Mesendoderm (in vitro differentiated cells): ENCODE results near the gene TBL1X.

ENCODE experiments used
- DNase-seq: peaks from one replicate; pipeline ENCODE4 v3.0.0; 2013
- H2AK5ac ChIP-seq: 2 replicates; pipeline ENCODE4 v1.6.1; 2013; ENCODE audit warnings: low read length, inconsistent platforms
- H2BK120ac ChIP-seq: 2 replicates; pipeline ENCODE4 v1.6.1; 2013; ENCODE audit warnings: low read depth, mild to moderate bottlenecking, low read length, moderate library complexity, mixed read lengths
- H2BK15ac ChIP-seq: replicated peaks from 2 replicates; pipeline ENCODE4 v1.6.1; 2013; ENCODE audit warnings: low read depth, mild to moderate bottlenecking, moderate library complexity
- H2BK5ac ChIP-seq: 2 replicates; pipeline ENCODE4 v1.6.1; 2013; ENCODE audit warnings: low read length, inconsistent platforms
- H3K18ac ChIP-seq: 2 replicates; pipeline ENCODE4 v1.6.1; 2013; ENCODE audit warnings: mild to moderate bottlenecking, low read length, mixed read lengths
- H3K23ac ChIP-seq: one replicate; pipeline ENCODE4 v1.6.1; 2013; ENCODE audit warnings: low read length
- H3K27ac ChIP-seq: 2 replicates; pipeline ENCODE4 v1.5.1; 2013; ENCODE audit warnings: low read depth, mild to moderate bottlenecking, inconsistent platforms, low read length, moderate library complexity
- H3K27me3 ChIP-seq: 2 replicates; pipeline ENCODE4 v1.6.1; 2013; ENCODE audit warnings: low read length, control low read depth, mild to moderate bottlenecking, inconsistent platforms; ENCODE audit not compliant: insufficient read depth, poor library complexity
- H3K36me3 ChIP-seq: 2 replicates; pipeline ENCODE4 v1.6.1; 2013; ENCODE audit warnings: low read length, inconsistent platforms; ENCODE audit not compliant: control insufficient read depth, insufficient read depth
- H3K4ac ChIP-seq: one replicate; pipeline ENCODE4 v1.6.1; 2013; ENCODE audit warnings: low read depth, mild to moderate bottlenecking, low read length, moderate library complexity
- H3K4me1 ChIP-seq: 2 replicates; pipeline ENCODE4 v1.6.1; 2013; ENCODE audit warnings: low read depth, low read length, inconsistent platforms; ENCODE audit not compliant: control insufficient read depth
- H3K4me2 ChIP-seq: 2 replicates; pipeline ENCODE4 v1.6.1; 2013; ENCODE audit warnings: low read length
- H3K4me3 ChIP-seq: 2 replicates; pipeline ENCODE4 v1.5.1; 2013; ENCODE audit warnings: mild to moderate bottlenecking, low read length
- H3K56ac ChIP-seq: one replicate; pipeline ENCODE4 v1.6.1; 2013; ENCODE audit warnings: low read length
- H3K79me1 ChIP-seq: 2 replicates; pipeline ENCODE4 v1.6.1; 2013; ENCODE audit warnings: low read length, inconsistent platforms
- H3K79me2 ChIP-seq: 2 replicates; pipeline ENCODE4 v1.6.1; 2013; ENCODE audit warnings: mild to moderate bottlenecking, low read length; ENCODE audit not compliant: control insufficient read depth, insufficient read depth
- H3K9ac ChIP-seq: 2 replicates; pipeline ENCODE4 v1.6.1; 2013; ENCODE audit warnings: low read length, inconsistent platforms
- H4K5ac ChIP-seq: one replicate; pipeline ENCODE4 v1.6.1; 2013; ENCODE audit warnings: low read length
- H4K8ac ChIP-seq: one replicate; pipeline ENCODE4 v1.6.1; 2013; ENCODE audit warnings: low read depth, mild to moderate bottlenecking, control low read depth, low read length, moderate library complexity
- WGBS: extraction: QIAGEN DNeasy Blood & Tissue Kit; methylation state at CpG from one replicate; pipeline ENCODE4 v1.1.7; 2013; ENCODE audit warnings: low lambda C conversion rate, missing lambda C conversion rate; ENCODE audit not compliant: insufficient coverage; ENCODE audit errors: extremely low coverage; 5-methylcytosine and 5-hydroxymethylcytosine counted together

The TBL1X gene

GRCh38 chrX:9724711-9725110, 259.9 kb downstream of the TBL1X start:
- Histone ChIP-seq H4K5ac (no peak overlapping the region), H3K18ac (no peak overlapping the region), H3K4me3 (no peak overlapping the region), H3K79me2 (no peaks in the 10 kb centered on the region), H3K9ac (no peak overlapping the region), H3K27me3 (no peaks in the 10 kb centered on the region), H2BK5ac (no peak overlapping the region), H3K27ac (no peak overlapping the region), H3K56ac (no peak overlapping the region), H3K23ac (no peak overlapping the region), H3K4me2 (no peak overlapping the region), H4K8ac (no peak overlapping the region), H3K36me3 (peaks cover 1% of the 10 kb centered on the region), H2BK120ac (no peak overlapping the region), H2AK5ac (no peak overlapping the region), H3K4ac (no peak overlapping the region), H3K4me1 (no peaks in the 10 kb centered on the region), H3K79me1 (no peaks in the 10 kb centered on the region), H2BK15ac (no peak overlapping the region)
- no peak for DNase-seq
- WGBS = no CpG with 5 or more reads among the region's 2 CpGs

GRCh38 chrX:9728261-9728660, 263.4 kb downstream of the TBL1X start:
- Histone ChIP-seq H3K56ac (no peak overlapping the region), H3K9ac (no peak overlapping the region), H3K23ac (no peak overlapping the region), H3K4me1 (no peaks in the 10 kb centered on the region), H4K8ac (no peak overlapping the region), H3K79me1 (no peaks in the 10 kb centered on the region), H3K27ac (no peak overlapping the region), H3K4ac (no peak overlapping the region), H3K79me2 (no peaks in the 10 kb centered on the region), H3K4me2 (no peak overlapping the region), H2BK5ac (no peak overlapping the region), H3K36me3 (no peaks in the 10 kb centered on the region), H2AK5ac (no peak overlapping the region), H3K18ac (no peak overlapping the region), H3K4me3 (no peak overlapping the region), H3K27me3 (no peaks in the 10 kb centered on the region), H2BK120ac (no peak overlapping the region), H2BK15ac (no peak overlapping the region), H4K5ac (no peak overlapping the region)
- DNase-seq = no peak
- no CpG with 5 or more reads among the region's 3 CpGs for WGBS

- Histone ChIP-seq H3K27me3 (no peaks in the 10 kb centered on the region), H3K18ac (no peak overlapping the region), H3K36me3 (no peaks in the 10 kb centered on the region), H3K56ac (no peak overlapping the region), H2AK5ac (no peak overlapping the region), H3K4me2 (no peak overlapping the region), H3K27ac (no peak overlapping the region), H4K8ac (no peak overlapping the region), H3K4me3 (no peak overlapping the region), H3K23ac (no peak overlapping the region), H2BK15ac (no peak overlapping the region), H3K9ac (no peak overlapping the region), H3K79me2 (no peaks in the 10 kb centered on the region), H3K79me1 (no peaks in the 10 kb centered on the region), H2BK5ac (no peak overlapping the region), H3K4ac (no peak overlapping the region), H4K5ac (no peak overlapping the region), H3K4me1 (no peaks in the 10 kb centered on the region), H2BK120ac (no peak overlapping the region)
- no CpG with 5 or more reads among the region's 5 CpGs for WGBS
- DNase-seq = no peak
These were observed 264.5 kb downstream of the TBL1X start for GRCh38 chrX:9729171-9729885.

GRCh38 chrX:9730078-9730477, 265.2 kb downstream of the TBL1X start:
- no peak for DNase-seq
- H3K79me1 ChIP-seq = no peaks in the 10 kb centered on the region
- no peak overlapping the region for H2BK15ac ChIP-seq
- no peak overlapping the region for H3K4me2 ChIP-seq
- no peak overlapping the region for H3K23ac ChIP-seq
- H3K27ac ChIP-seq = no peak overlapping the region
- H3K4me3 ChIP-seq = no peak overlapping the region
- H3K18ac ChIP-seq = no peak overlapping the region
- no peak overlapping the region for H2BK120ac ChIP-seq
- H2BK5ac ChIP-seq = no peak overlapping the region
- no peak overlapping the region for H3K56ac ChIP-seq
- no peak overlapping the region for H3K4ac ChIP-seq
- no peak overlapping the region for H3K9ac ChIP-seq
- no peaks in the 10 kb centered on the region for H3K4me1 ChIP-seq
- no peak overlapping the region for H4K5ac ChIP-seq
- no peaks in the 10 kb centered on the region for H3K36me3 ChIP-seq
- H3K27me3 ChIP-seq = no peaks in the 10 kb centered on the region
- no peaks in the 10 kb centered on the region for H3K79me2 ChIP-seq
- no peak overlapping the region for H4K8ac ChIP-seq
- no peak overlapping the region for H2AK5ac ChIP-seq
- WGBS = no CpG with 5 or more reads among the region's 3 CpGs

GRCh38 chrX:9730752-9731151, 265.9 kb downstream of the TBL1X start:
- Histone ChIP-seq H2BK120ac (no peak overlapping the region), H4K5ac (no peak overlapping the region), H2BK15ac (no peak overlapping the region), H3K4ac (no peak overlapping the region), H2BK5ac (no peak overlapping the region), H3K79me1 (no peaks in the 10 kb centered on the region), H3K9ac (no peak overlapping the region), H3K23ac (no peak overlapping the region), H3K56ac (no peak overlapping the region), H3K27me3 (no peaks in the 10 kb centered on the region), H3K18ac (no peak overlapping the region), H3K27ac (no peak overlapping the region), H3K4me3 (no peak overlapping the region), H4K8ac (no peak overlapping the region), H3K4me2 (no peak overlapping the region), H2AK5ac (no peak overlapping the region), H3K4me1 (no peaks in the 10 kb centered on the region), H3K79me2 (no peaks in the 10 kb centered on the region), H3K36me3 (no peaks in the 10 kb centered on the region)
- no peak for DNase-seq
- no CpG with 5 or more reads among the region's 1 CpG for WGBS

- no peaks in the 10 kb centered on the region for H3K79me2 ChIP-seq
- WGBS = no CpG with 5 or more reads among the region's 7 CpGs
- no peak overlapping the region for H3K23ac ChIP-seq
These were observed 272.5 kb downstream of the TBL1X start for GRCh38 chrX:9737363-9737762.

More at GRCh38 chrX:9737363-9737762, 272.5 kb downstream of the TBL1X start:
- Histone ChIP-seq H3K27me3 (no peaks in the 10 kb centered on the region), H3K4me2 (no peak overlapping the region), H3K18ac (no peak overlapping the region), H3K27ac (no peak overlapping the region), H2BK15ac (no peak overlapping the region), H3K79me1 (no peaks in the 10 kb centered on the region), H2BK120ac (no peak overlapping the region), H3K36me3 (no peaks in the 10 kb centered on the region), H2AK5ac (no peak overlapping the region), H3K4me1 (no peaks in the 10 kb centered on the region), H2BK5ac (no peak overlapping the region), H4K5ac (no peak overlapping the region), H3K56ac (no peak overlapping the region), H3K9ac (no peak overlapping the region), H4K8ac (no peak overlapping the region), H3K4ac (no peak overlapping the region), H3K4me3 (no peak overlapping the region)
- DNase-seq = no peak
